ENCODE data around the gene SCAPER. TPM values are rescaled to one million over a fixed set of nuclear protein-coding genes. Genes with fewer than 3 reads are reported as not detected.

Gene SCAPER
- polyA plus RNA-seq, 2 of the 4 experiments (the other 2 are of a cell fraction) = 4.9 to 5.5 TPM

GRCh38 chr15:76684002-76684401, 221.1 kb downstream of the SCAPER start (continued):
- TF ChIP-seq, protein P1, sequence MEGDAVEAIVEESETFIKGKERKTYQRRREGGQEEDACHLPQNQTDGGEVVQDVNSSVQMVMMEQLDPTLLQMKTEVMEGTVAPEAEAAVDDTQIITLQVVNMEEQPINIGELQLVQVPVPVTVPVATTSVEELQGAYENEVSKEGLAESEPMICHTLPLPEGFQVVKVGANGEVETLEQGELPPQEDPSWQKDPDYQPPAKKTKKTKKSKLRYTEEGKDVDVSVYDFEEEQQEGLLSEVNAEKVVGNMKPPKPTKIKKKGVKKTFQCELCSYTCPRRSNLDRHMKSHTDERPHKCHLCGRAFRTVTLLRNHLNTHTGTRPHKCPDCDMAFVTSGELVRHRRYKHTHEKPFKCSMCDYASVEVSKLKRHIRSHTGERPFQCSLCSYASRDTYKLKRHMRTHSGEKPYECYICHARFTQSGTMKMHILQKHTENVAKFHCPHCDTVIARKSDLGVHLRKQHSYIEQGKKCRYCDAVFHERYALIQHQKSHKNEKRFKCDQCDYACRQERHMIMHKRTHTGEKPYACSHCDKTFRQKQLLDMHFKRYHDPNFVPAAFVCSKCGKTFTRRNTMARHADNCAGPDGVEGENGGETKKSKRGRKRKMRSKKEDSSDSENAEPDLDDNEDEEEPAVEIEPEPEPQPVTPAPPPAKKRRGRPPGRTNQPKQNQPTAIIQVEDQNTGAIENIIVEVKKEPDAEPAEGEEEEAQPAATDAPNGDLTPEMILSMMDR (IDR thresholded peaks at IDR 0.05) = no peak
- TF ChIP-seq RNF2 (IDR thresholded peaks at IDR 0.05; ENCODE audit: borderline replicate concordance, low read depth) = no peak
- no peak for TF ChIP-seq FOXS1 (CRISPR knock-in tag; IDR thresholded peaks at IDR 0.05)

GRCh38 chr15:76682833-76683232, 222.3 kb downstream of the SCAPER start:
- Histone ChIP-seq H3K27ac (no peak overlapping the region), H3K4me3 (no peak overlapping the region), H3K4me1 (no peaks in the 10 kb centered on the region), H3K4me2 (no peak overlapping the region), H3K9me3 (no peaks in the 10 kb centered on the region)
- ATAC-seq (no peak), FAIRE-seq (no peak), DNase-seq (ENCODE audit: low read depth in 1 of 2, low spot score in 1 of 2) (no peak)
- CTCF ChIA-PET = interaction anchor here (1.7 kb wide), 1 partner anchor 15 kb away, joined by 6 read pairs; no protein-coding TSS in a partner anchor
- TF ChIP-seq CHD4 (IDR thresholded peaks at IDR 0.05; ENCODE audit: borderline replicate concordance) = no peak
- TF ChIP-seq ESRRA (IDR thresholded peaks at IDR 0.05; ENCODE audit: borderline replicate concordance, low read length) = no peak
- TF ChIP-seq CEBPB (IDR thresholded peaks at IDR 0.05) = no peak
- TF ChIP-seq, protein P1 (IDR thresholded peaks at IDR 0.05) = no peak
- TF ChIP-seq EHMT2 (IDR thresholded peaks at IDR 0.05; ENCODE audit: low read depth) = no peak
- TF ChIP-seq FOXS1 (CRISPR knock-in tag; IDR thresholded peaks at IDR 0.05) = no peak
- no peak for TF ChIP-seq ELK1 (IDR thresholded peaks at IDR 0.05; ENCODE audit: low read depth, low read length)
- TF ChIP-seq NFE2L2 (conservative IDR thresholded peaks at IDR 0.05; ENCODE audit: low read length) = no peak
- no peak for TF ChIP-seq GATA3 (IDR thresholded peaks at IDR 0.05; ENCODE audit: borderline replicate concordance)
- no peak for TF ChIP-seq CBX2 (IDR thresholded peaks at IDR 0.05; ENCODE audit: borderline replicate concordance, low read depth)
- no peak for TF ChIP-seq MAX (IDR thresholded peaks at IDR 0.05)
- no peak for TF ChIP-seq ZSCAN20 (CRISPR knock-in tag; IDR thresholded peaks at IDR 0.05)
- no peak for TF ChIP-seq FOSB (CRISPR knock-in tag; IDR thresholded peaks at IDR 0.05)
- TF ChIP-seq REST (IDR thresholded peaks at IDR 0.05) = no peak
- no peak for TF ChIP-seq BCL3 (IDR thresholded peaks at IDR 0.05)
- no peak for TF ChIP-seq JUNB (IDR thresholded peaks at IDR 0.05)
- WGBS (ENCODE audit: missing lambda C conversion rate) = 46% methylated on average over 3 of the region's 3 CpGs
- POLR2A ChIA-PET = no interaction called here

Data from A549 (cell line).